SJCRH30 (cell line): Measurements from ENCODE around the gene LRRC8A. TPM values are rescaled to one million over a fixed set of nuclear protein-coding genes. Genes with fewer than 3 reads are reported as not detected.

ENCODE experiments used
- DNase-seq, 2 experiments: peaks; one replicate each; pipeline ENCODE4 v3.0.0-alpha.2; 2015 to 2020
- H3K27ac ChIP-seq: fragments of 250-450 bp; sonication (Bioruptor Pico); 2 replicates; pipeline ENCODE4 v1.5.1; 2020; ENCODE audit warnings: mild to moderate bottlenecking, moderate library complexity
- H3K27me3 ChIP-seq: fragments of 250-450 bp; sonication (Bioruptor Pico); 2 replicates; pipeline ENCODE4 v1.5.1; 2020; ENCODE audit warnings: mild to moderate bottlenecking, moderate library complexity
- H3K36me3 ChIP-seq: fragments of 250-450 bp; sonication (Bioruptor Pico); 2 replicates; pipeline ENCODE4 v1.5.1; 2020; ENCODE audit warnings: mild to moderate bottlenecking, moderate library complexity
- H3K4me1 ChIP-seq: fragments of 250-450 bp; sonication (Bioruptor Pico); 2 replicates; pipeline ENCODE4 v1.5.1; 2020; ENCODE audit warnings: mild to moderate bottlenecking, moderate library complexity
- H3K4me3 ChIP-seq: fragments of 250-450 bp; sonication (Bioruptor Pico); 2 replicates; pipeline ENCODE4 v1.5.1; 2020; ENCODE audit warnings: mild to moderate bottlenecking, moderate library complexity
- H3K9me3 ChIP-seq: fragments of 250-450 bp; sonication (Bioruptor Pico); replicated peaks from 2 replicates; pipeline ENCODE4 v1.5.1; 2020; ENCODE audit warnings: mild to moderate bottlenecking, moderate library complexity
- total RNA-seq: library from RNA; depleted of rRNA; stranded (reverse); fragments of >200 nt; shearing (Covaris generic); gene quantifications from 2 replicates; pipeline ENCODE4 v1.2.3, GENCODE V29; 2014

LRRC8A gene
- total RNA-seq, 1 experiment from 2014 or later: 50.8 TPM

DNA sequence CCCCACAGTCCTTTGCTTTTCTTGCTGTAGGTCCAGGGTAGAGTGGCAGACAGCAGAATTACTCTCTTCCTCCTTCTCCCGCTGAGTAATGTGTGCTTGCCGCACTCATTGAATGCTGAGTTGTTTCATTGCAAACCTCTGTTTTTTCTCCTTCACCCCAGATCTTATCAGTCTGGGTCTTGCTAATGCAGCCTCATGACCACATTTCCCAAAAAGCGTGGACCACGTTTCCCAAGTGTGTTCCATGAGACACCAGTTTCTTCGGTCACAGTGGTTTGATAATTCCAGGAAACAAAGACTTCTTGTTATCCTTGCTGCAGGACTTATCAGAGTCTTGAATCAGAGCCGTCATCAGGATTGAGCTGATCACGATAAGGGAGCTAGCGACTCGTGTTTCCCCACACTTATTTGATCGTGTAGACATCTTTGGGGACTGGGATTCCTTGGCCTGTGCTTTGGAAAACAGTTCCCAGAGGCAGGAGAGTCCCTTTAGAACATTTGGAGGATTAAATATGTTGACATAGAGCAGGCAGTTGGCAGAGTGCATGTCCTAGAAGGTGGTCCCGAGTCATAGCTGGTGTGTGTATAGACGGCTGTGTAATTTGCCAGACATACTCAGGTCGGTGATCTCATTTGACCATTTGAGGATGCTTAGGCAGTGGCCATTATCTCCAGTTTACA is 4.4 kb downstream of the LRRC8A start:
- Histone ChIP-seq H3K36me3 (peaks cover 23% of the 10 kb centered on the region), H3K4me3 (no peak overlapping the region), H3K27ac (peak overlapping the region; percentile 75), H3K4me1 (peaks cover 39% of the 10 kb centered on the region), H3K9me3 (no peaks in the 10 kb centered on the region), H3K27me3 (no peaks in the 10 kb centered on the region)
- DNase-seq: peak; percentile 71 to 76

- no peaks in the 10 kb centered on the region for H3K27me3 ChIP-seq
- no peak for DNase-seq
- peak overlapping the region; percentile 75 for H3K27ac ChIP-seq
- H3K4me1 ChIP-seq: peaks cover 42% of the 10 kb centered on the region
- H3K4me3 ChIP-seq: no peak overlapping the region
- H3K36me3 ChIP-seq: peaks cover 30% of the 10 kb centered on the region
- no peaks in the 10 kb centered on the region for H3K9me3 ChIP-seq
These were observed 5.1 kb downstream of the LRRC8A start for GRCh38 chr9:128887049-128887448.

DNA sequence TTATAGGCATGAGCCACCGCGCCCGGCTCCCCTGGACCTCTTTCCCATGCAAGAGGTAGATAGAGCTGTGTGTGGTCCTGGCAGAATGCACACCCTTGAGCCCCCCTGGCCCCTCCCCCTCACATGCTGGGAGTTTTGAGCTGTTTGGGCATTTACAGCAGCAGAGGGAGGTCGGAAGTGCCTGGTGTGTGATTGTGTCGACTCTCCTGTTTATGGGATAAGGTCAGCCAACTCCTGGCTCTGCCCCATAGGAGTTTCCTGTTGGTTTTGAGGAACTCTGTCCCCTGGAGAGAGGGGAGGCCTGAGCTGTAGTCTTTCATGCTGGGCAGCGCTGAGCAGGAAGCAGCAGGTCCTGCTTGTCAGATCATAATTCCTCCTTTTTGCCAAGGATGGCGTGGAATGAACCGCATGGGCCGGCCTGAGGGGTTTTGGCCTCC is 6.0 kb downstream of the LRRC8A start:
- H3K4me3 ChIP-seq: no peak overlapping the region
- peaks cover 39% of the 10 kb centered on the region for H3K36me3 ChIP-seq
- peaks cover 45% of the 10 kb centered on the region for H3K4me1 ChIP-seq
- H3K27ac ChIP-seq: peak overlapping the region; percentile 68
- DNase-seq: peak; percentile 90 to 91
- no peaks in the 10 kb centered on the region for H3K9me3 ChIP-seq
- no peaks in the 10 kb centered on the region for H3K27me3 ChIP-seq

- no peak for DNase-seq
- H3K27ac ChIP-seq: no peak overlapping the region
- H3K9me3 ChIP-seq: no peaks in the 10 kb centered on the region
- H3K4me3 ChIP-seq: no peak overlapping the region
- no peaks in the 10 kb centered on the region for H3K27me3 ChIP-seq
- peaks cover 28% of the 10 kb centered on the region for H3K4me1 ChIP-seq
- peaks cover 51% of the 10 kb centered on the region for H3K36me3 ChIP-seq
These were observed 9.6 kb downstream of the LRRC8A start for GRCh38 chr9:128891321-128892220.

DNA sequence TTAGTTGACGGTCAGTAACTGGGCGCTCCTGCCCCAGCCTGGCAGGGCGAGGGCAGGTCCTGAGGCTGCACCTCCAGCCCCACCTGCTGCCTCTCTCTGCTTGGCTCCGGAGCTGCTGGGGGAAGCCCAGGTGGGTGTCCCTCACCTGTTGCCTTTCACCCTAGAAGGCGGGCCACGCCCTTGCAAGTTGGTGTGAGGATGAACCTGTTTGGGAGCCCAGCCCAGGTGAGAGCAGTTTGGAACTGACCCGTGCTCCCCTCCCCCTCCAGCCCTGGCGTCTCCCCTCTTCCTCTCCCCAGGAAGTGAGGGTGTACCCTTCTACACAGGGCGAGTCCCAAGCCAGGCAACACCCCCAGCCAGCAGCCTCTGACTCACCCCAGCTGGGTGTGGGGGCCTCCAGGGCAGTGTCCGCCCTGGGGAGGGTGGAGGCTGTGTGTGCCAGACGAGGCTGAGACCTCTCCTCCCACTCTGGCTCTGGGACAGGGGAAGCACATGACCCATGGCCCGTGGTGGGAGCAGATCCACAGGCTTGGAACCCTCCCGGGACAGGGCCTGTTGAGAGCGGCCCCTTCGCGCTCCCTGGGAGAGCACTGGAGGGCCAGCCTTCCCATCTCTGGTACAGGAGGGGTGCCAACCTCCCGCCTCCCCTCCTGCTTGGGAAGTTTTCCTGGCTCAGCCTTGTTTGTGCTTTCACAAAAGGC is 10.4 kb downstream of the LRRC8A start:
- Histone ChIP-seq H3K4me3 (no peak overlapping the region), H3K27ac (no peak overlapping the region), H3K27me3 (no peaks in the 10 kb centered on the region), H3K4me1 (peaks cover 22% of the 10 kb centered on the region), H3K36me3 (peaks cover 49% of the 10 kb centered on the region), H3K9me3 (no peaks in the 10 kb centered on the region)
- peak; percentile 32 to 53 for DNase-seq

GRCh38 chr9:128893354-128893753 is 11.4 kb downstream of the LRRC8A start:
- Histone ChIP-seq H3K9me3 (no peaks in the 10 kb centered on the region), H3K27ac (no peak overlapping the region), H3K4me3 (no peak overlapping the region), H3K27me3 (no peaks in the 10 kb centered on the region), H3K36me3 (peaks cover 53% of the 10 kb centered on the region), H3K4me1 (peaks cover 13% of the 10 kb centered on the region)
- DNase-seq: no peak

GRCh38 chr9:128894764-128895163 is 12.8 kb downstream of the LRRC8A start:
- H3K9me3 ChIP-seq: no peaks in the 10 kb centered on the region
- no peak for DNase-seq
- peaks cover 6% of the 10 kb centered on the region; the same call in 1 of the 2 replicates for H3K4me1 ChIP-seq
- H3K36me3 ChIP-seq: peaks cover 45% of the 10 kb centered on the region
- H3K27me3 ChIP-seq: no peaks in the 10 kb centered on the region
- no peak overlapping the region for H3K27ac ChIP-seq
- no peak overlapping the region for H3K4me3 ChIP-seq

- Histone ChIP-seq H3K27ac (no peak overlapping the region), H3K4me3 (no peak overlapping the region), H3K27me3 (no peaks in the 10 kb centered on the region), H3K9me3 (no peaks in the 10 kb centered on the region), H3K36me3 (peaks cover 43% of the 10 kb centered on the region), H3K4me1 (peaks cover 6% of the 10 kb centered on the region; the same call in 1 of the 2 replicates)
- DNase-seq: no peak
These were observed 13.6 kb downstream of the LRRC8A start for GRCh38 chr9:128895556-128895955.

DNA sequence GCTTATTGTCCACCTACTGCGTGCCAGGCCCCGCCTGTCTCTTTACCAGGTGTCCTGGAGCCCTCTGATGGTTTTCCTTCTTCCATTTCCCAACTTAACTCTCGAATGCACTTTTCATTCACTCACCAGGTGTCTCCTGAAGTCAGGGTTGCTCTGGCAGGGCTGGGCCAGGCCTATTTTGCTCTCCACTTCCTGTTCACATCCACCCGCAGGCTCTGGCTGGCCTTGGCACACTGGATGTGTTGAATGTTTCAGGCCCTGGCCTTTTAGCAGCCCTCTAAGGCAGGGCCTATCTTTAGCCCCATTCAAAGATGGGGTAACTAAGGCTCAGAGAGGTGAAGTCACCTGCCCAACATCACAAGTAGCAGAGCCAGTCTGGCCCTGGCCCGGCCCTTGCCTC is 16.4 kb downstream of the LRRC8A start:
- Histone ChIP-seq H3K27me3 (no peaks in the 10 kb centered on the region), H3K9me3 (no peaks in the 10 kb centered on the region), H3K4me3 (no peak overlapping the region), H3K4me1 (peaks cover 9% of the 10 kb centered on the region), H3K27ac (no peak overlapping the region), H3K36me3 (peaks cover 22% of the 10 kb centered on the region)
- no peak for DNase-seq

DNA sequence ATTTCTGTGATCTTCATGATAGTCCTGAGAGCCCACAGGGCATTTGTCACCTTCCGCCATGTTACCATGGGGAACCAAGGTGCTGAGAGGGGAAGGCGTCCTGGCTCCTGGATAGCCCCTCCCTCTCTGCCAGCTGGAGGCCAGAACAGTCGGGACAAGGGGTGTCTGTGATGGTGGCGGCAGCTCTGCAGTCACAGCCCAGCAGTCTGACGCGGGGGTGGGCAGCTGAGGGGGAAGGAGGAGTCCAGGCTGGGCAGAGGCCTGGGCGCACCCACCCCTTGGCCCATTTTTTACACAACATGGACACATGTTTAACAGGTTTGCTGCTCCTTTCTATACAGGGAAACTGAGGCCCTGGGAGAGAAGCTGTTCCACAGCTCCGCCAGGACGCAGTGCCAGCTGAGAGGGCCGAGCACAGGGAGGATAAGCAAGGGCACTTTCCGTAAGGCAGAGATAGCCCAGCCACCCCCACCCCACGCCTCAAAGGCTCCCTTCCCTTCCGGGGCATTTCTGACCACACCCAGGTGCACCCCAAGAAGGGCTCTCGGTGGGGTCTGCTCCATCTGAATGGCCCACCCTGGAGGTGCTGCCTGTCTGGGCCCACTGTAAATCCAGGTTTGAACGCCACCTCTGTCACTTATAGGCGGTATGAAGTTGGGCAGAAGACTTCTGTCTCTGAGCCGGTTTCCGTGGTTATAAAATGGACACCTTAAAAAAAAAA is 17.1 kb downstream of the LRRC8A start:
- H3K4me3 ChIP-seq: no peak overlapping the region
- H3K9me3 ChIP-seq: no peaks in the 10 kb centered on the region
- no peaks in the 10 kb centered on the region for H3K27me3 ChIP-seq
- H3K36me3 ChIP-seq: peaks cover 20% of the 10 kb centered on the region
- no peak for DNase-seq
- peaks cover 15% of the 10 kb centered on the region for H3K4me1 ChIP-seq
- no peak overlapping the region for H3K27ac ChIP-seq

DNA sequence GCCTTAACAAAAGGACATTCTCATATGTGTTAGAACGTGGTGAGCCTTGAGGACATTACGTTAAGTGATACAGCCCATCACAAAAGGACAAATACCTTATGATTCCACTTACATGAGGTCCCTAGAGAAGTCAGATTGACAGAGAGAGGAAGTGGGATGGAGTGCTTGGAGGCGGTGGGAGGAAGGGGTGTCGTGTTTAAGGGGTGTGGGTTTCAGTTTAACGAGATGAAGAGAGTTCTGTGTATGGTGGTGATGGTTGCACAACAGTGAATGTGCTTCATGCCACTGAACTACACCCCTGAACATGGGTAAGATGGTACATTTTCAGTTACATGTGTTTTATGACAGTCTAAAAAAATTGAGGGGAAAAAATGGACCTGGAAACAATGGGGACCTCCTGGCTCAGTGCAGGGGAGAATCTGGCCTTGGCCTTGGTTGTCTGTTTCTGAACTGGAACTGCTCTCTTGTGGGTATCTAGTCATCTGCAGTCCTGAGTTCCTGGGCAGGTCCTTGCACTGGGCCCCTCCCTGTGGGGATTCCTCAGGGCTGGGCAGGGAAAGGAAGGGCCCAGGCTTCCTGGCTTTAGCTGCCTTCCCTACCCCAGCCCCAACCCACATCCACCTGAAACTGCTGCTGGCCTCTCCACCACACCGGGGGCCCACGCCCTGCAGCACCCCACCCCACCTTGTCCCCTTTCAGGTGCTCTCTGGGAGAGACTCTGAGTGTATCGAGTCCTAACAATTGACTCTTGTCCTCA is 17.8 kb downstream of the LRRC8A start:
- Histone ChIP-seq H3K27ac (no peak overlapping the region), H3K27me3 (no peaks in the 10 kb centered on the region), H3K4me3 (no peak overlapping the region), H3K36me3 (peaks cover 20% of the 10 kb centered on the region), H3K9me3 (no peaks in the 10 kb centered on the region), H3K4me1 (peaks cover 20% of the 10 kb centered on the region)
- DNase-seq: no peak

- Histone ChIP-seq H3K36me3 (peaks cover 16% of the 10 kb centered on the region), H3K9me3 (no peaks in the 10 kb centered on the region), H3K27ac (no peak overlapping the region), H3K4me1 (peaks cover 20% of the 10 kb centered on the region), H3K4me3 (no peak overlapping the region), H3K27me3 (no peaks in the 10 kb centered on the region)
- no peak for DNase-seq
These were observed 19.4 kb downstream of the LRRC8A start for GRCh38 chr9:128901379-128901778.

- H3K36me3 ChIP-seq: peaks cover 19% of the 10 kb centered on the region
- H3K27me3 ChIP-seq: no peaks in the 10 kb centered on the region
- no peaks in the 10 kb centered on the region for H3K9me3 ChIP-seq
- H3K4me1 ChIP-seq: peaks cover 20% of the 10 kb centered on the region
- H3K27ac ChIP-seq: no peak overlapping the region
- no peak overlapping the region for H3K4me3 ChIP-seq
- no peak for DNase-seq
These were observed 19.9 kb downstream of the LRRC8A start for GRCh38 chr9:128901822-128902221.
